SH-SY5Y (cell line): ENCODE data around the gene CALD1.

Experiments used
- GATA2 ChIP-seq: IDR thresholded peaks from 2 replicates; pipeline ENCODE4 v1.6.1; 2011; ENCODE audit warnings: mild to moderate bottlenecking, low read depth, low read length
- GATA3 ChIP-seq: IDR thresholded peaks from 2 replicates; pipeline ENCODE4 v1.6.1; 2011; ENCODE audit warnings: low read depth, mild to moderate bottlenecking, low read length, moderate library complexity

DNA sequence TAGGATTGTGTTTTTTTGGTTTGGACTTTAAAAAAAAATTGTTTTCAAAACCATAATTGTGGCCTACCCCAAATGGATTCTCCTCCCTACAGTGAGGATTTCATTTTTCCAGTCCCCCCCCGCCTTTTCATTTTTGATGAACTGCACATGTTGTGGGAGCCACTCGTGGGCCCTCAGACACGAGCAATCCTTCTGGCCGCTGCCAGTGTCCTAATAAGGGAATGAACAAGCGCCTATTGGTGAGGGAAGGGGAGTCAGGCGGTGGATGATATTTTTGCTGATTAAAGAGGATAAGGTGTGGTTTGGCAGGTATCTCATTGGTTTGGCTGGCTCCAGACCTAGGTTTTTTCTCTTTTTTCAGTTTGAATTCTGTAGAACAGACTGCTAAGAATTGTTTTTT is 128.2 kb downstream of the CALD1 start:
- TF ChIP-seq GATA2 (no peak), GATA3 (no peak)
